Spleen (tissue), 11 donors: Measurements from ENCODE around the gene CBFA2T2. TPM values are rescaled to one million over a fixed set of nuclear protein-coding genes. Genes with fewer than 3 reads are reported as not detected.

ENCODE experiments used
- DNase-seq: peaks from one replicate; pipeline ENCODE4 v3.0.0-alpha.2; 2020
- H3K27ac ChIP-seq, 8 donors: fragments of 200-600 bp; sonication (generic) in 7 of 8; 1 replicate in 4 of 8; 2 replicates in 4 of 8; pipeline versions ENCODE4 v1.5.0 to v1.8.0; 2016 to 2021; ENCODE audit warnings: inconsistent platforms in 4 of 8, mild to moderate bottlenecking in 4 of 8, moderate library complexity in 1 of 8
- H3K27me3 ChIP-seq, 7 donors: fragments of 200-600 bp; sonication (generic) in 6 of 7; replicated peaks in 1 of 7; 1 replicate in 4 of 7; 2 replicates in 3 of 7; pipeline versions ENCODE4 v1.5.0 to v1.8.0; 2016 to 2021; ENCODE audit warnings: inconsistent platforms in 3 of 7, mild to moderate bottlenecking in 1 of 7
- H3K36me3 ChIP-seq, 6 donors: fragments of 200-600 bp; sonication (generic) in 5 of 6; 1 replicate in 4 of 6; 2 replicates in 2 of 6; pipeline versions ENCODE4 v1.5.0 to v1.8.0; 2016 to 2021; ENCODE audit warnings: inconsistent platforms in 2 of 6
- H3K4me1 ChIP-seq, 6 donors: fragments of 200-600 bp; sonication (generic) in 5 of 6; 1 replicate in 3 of 6; 2 replicates in 3 of 6; pipeline versions ENCODE4 v1.5.0 to v1.8.0; 2016 to 2021; ENCODE audit warnings: inconsistent platforms in 3 of 6
- H3K4me3 ChIP-seq, 8 donors: fragments of 200-600 bp; sonication (generic) in 7 of 8; 1 replicate in 4 of 8; 2 replicates in 4 of 8; pipeline versions ENCODE4 v1.5.0 to v1.8.0; 2016 to 2021; ENCODE audit warnings: inconsistent platforms in 4 of 8, mild to moderate bottlenecking in 4 of 8, moderate library complexity in 2 of 8
- H3K9me3 ChIP-seq, 8 donors: fragments of 200-600 bp; sonication (generic) in 7 of 8; 1 replicate in 4 of 8; 2 replicates in 4 of 8; pipeline versions ENCODE4 v1.5.0 to v1.8.0; 2016 to 2021; ENCODE audit warnings: inconsistent platforms in 4 of 8
- POLR2A ChIP-seq, 3 donors: fragments of 450-650 bp; IDR thresholded peaks; one replicate each; pipeline ENCODE4 v1.5.1; 2017; ENCODE audit warnings: antibody characterized with exemption in 3 of 3, mild to moderate bottlenecking in 1 of 3
- POLR2AphosphoS5 ChIP-seq, 3 donors: sonication (generic); formaldehyde crosslinking; IDR thresholded peaks; one replicate each; pipeline ENCODE4 v1.5.1; 2017; ENCODE audit warnings: antibody characterized with exemption in 3 of 3
- WGBS, 5 donors: extraction: QIAGEN DNeasy Blood & Tissue Kit in 3 of 5; methylation state at CpG; one replicate each; pipeline versions ENCODE4 v1.1.5 to v1.1.7; 2013 to 2018; 5-methylcytosine and 5-hydroxymethylcytosine counted together
- intact Hi-C: fragments of 100-400 bp; cut with DNase I; formaldehyde crosslinking; loops from one replicate; pipeline ENCODE4 v1.15.0; 2023; ENCODE audit warnings: low total_unique reads
- polyA plus RNA-seq, 3 donors: library from polyadenylated mRNA; stranded (reverse); fragments of 200-250 nt; gene quantifications; one replicate each; pipeline ENCODE4 v1.2.1, GENCODE V29; 2013
- total RNA-seq, 7 donors: library from RNA; depleted of rRNA in 3 of 7; stranded (reverse); fragments of >200 nt in 3 of 7; fragmentation: NEBNext Ultra II Directional in 4 of 7; extraction: Animal tissue kit (Norgen Biotek cat#: 25700) in 4 of 7; gene quantifications; one replicate each; pipeline versions ENCODE4 v1.1.0 to v1.2.1, GENCODE V29; 2016 to 2021
- TF ChIP-seq, protein P1 (sequence below), 11 experiments: fragments of 200-600 bp in 7 of 11; fragments of 450-650 bp in 4 of 11; sonication (generic) in 4 of 11; IDR thresholded peaks in 8 of 11; conservative IDR thresholded peaks in 3 of 11; 1 replicate in 7 of 11; 2 replicates in 4 of 11; pipeline versions ENCODE4 v1.4.0 to v1.8.0; 2016 to 2021; ENCODE audit warnings: antibody characterized with exemption in 11 of 11, inconsistent platforms in 4 of 11, mild to moderate bottlenecking in 1 of 11
- donor health status: healthy with polysubstance abuse.
- donor health status: DM: no; HTN: no; CAD: no; lungs with moderate emphysema.
- donor health status: DM: no; HTN: no; CAD: no.
- donor health status: Bipolar disorder and iron deficiency.
- donor health status: healthy.
- donor health status: DM: no; HTN: no; CAD: no.
- donor health status: DM: yes; HTN: yes; CAD: no.

CBFA2T2 gene
- total and polyA plus RNA-seq, 10 donors: 3.3 to 25.4 (median 17.8) TPM

DNA sequence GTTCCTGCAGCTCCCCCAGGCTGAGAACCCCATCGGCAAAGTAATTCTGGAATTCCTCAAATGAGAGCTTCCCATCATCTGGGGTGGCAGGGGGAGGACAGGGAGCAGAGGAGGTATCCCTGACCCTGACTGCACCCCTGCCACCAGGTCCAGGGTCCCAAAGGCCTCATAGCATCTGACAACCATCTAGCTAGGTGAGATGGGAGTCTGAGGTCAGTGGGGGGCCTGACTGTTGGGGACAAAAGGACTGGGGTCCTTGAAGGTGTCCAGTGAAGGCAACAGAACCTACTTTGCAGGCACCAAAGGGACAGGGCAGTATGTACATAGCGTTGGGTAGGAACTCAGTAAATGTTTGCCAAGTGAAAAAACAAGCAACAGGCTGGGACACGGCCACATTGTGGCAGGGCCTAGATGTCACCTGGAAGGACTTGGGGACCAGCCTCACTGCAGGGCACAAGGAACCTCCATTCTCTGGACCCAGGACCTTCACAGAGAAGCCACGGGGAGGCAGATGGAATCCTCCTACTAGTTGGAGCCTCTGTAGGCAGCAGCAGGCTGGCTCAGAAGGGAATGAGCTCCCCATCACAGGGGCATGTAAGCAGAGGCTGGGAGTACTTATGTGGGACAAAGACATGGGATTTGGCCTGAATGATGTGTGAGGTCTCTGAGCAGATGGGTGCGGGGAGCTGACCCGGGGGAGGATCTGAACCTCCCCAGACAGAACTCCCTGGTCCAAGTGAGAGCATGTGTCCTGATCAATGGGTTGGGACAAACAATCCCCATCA, 181.0 kb downstream of the CBFA2T2 start:
- Histone ChIP-seq H3K36me3 (peaks cover 0 to 33% (median 0%) of the 10 kb centered on the region in 6 donors), H3K4me1 (peaks cover 18 to 72% (median 55%) of the 10 kb centered on the region in 6 donors), H3K27me3 (no peaks in the 10 kb centered on the region), H3K27ac (no peak overlapping the region), H3K4me3 (no peak overlapping the region), H3K9me3 (no peaks in the 10 kb centered on the region)
- DNase-seq: no peak
- TF ChIP-seq POLR2AphosphoS5 (IDR thresholded peaks at IDR 0.05): no peak
- TF ChIP-seq POLR2A (IDR thresholded peaks at IDR 0.05): no peak
- TF ChIP-seq, protein P1, sequence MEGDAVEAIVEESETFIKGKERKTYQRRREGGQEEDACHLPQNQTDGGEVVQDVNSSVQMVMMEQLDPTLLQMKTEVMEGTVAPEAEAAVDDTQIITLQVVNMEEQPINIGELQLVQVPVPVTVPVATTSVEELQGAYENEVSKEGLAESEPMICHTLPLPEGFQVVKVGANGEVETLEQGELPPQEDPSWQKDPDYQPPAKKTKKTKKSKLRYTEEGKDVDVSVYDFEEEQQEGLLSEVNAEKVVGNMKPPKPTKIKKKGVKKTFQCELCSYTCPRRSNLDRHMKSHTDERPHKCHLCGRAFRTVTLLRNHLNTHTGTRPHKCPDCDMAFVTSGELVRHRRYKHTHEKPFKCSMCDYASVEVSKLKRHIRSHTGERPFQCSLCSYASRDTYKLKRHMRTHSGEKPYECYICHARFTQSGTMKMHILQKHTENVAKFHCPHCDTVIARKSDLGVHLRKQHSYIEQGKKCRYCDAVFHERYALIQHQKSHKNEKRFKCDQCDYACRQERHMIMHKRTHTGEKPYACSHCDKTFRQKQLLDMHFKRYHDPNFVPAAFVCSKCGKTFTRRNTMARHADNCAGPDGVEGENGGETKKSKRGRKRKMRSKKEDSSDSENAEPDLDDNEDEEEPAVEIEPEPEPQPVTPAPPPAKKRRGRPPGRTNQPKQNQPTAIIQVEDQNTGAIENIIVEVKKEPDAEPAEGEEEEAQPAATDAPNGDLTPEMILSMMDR (IDR thresholded peaks at IDR 0.05 in 8 of 11, conservative IDR thresholded peaks at IDR 0.05 in 3 of 11): no peak
- 93 to 98% (median 95%) methylated on average over 6 of the region's 6 CpGs for WGBS, 5 donors
- intact Hi-C loops: no loop called here

DNA sequence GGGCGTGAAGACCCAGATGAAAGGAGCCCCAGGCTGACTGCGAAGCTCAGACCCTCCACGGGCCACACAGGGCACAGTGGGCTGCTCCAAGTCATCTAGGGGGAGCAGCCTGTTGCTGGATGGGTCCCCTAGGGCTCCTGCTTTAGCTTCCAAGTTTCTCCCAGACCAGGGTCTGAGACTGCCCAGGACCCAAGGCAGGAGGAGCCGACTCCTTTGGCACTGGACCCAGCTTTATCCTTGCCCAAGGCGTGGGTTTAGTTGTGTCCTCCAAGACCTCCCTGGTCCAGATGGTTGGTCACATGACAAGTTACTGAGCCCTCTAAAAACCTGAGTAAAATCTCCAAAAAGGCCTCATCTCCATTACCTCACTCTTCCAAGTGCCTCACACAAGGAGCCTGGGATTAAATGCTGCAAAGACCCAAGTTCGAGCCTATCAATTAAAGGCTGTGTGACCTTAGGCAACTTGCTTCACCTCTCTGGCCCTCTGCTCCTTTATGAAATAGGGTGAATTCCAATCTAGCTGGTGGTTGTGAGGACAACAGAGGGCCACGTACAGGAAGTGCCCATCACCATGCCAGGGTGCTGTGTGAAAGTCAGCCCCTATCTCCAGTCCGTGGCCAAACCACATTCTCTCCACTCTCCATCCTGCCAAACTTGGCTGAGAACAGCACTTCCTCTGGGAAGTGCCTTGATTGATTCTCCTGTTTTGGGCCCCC, 181.8 kb downstream of the CBFA2T2 start:
- Histone ChIP-seq H3K9me3 (no peaks in the 10 kb centered on the region), H3K27ac (no peak overlapping the region), H3K4me3 (no peak overlapping the region), H3K27me3 (no peaks in the 10 kb centered on the region), H3K4me1 (peaks cover 18 to 72% (median 53%) of the 10 kb centered on the region in 6 donors), H3K36me3 (peaks cover 0 to 39% (median 0%) of the 10 kb centered on the region in 6 donors)
- 79 to 90% (median 81%) methylated on average over 8 of the region's 8 CpGs for WGBS, 5 donors
- intact Hi-C loops: no loop called here
- DNase-seq: no peak
- TF ChIP-seq, protein P1 (IDR thresholded peaks at IDR 0.05 in 8 of 11, conservative IDR thresholded peaks at IDR 0.05 in 3 of 11): no peak
- TF ChIP-seq POLR2AphosphoS5 (IDR thresholded peaks at IDR 0.05) (no peak), POLR2A (IDR thresholded peaks at IDR 0.05) (no peak)

GRCh38 chr20:33672426-33673113, 182.7 kb downstream of the CBFA2T2 start:
- WGBS, 5 donors: 72 to 81% (median 75%) methylated on average over 15 to 17 of the region's 17 CpGs
- Histone ChIP-seq H3K27me3 (no peaks in the 10 kb centered on the region), H3K9me3 (no peaks in the 10 kb centered on the region), H3K4me3 (peak overlapping the region in 2 of 8 donors; percentile 68 to 83), H3K27ac (no peak overlapping the region), H3K36me3 (peaks cover 0 to 42% (median 0%) of the 10 kb centered on the region in 6 donors), H3K4me1 (peaks cover 18 to 64% (median 50%) of the 10 kb centered on the region in 6 donors)
- TF ChIP-seq POLR2A (IDR thresholded peaks at IDR 0.05): no peak
- no peak for TF ChIP-seq POLR2AphosphoS5 (IDR thresholded peaks at IDR 0.05)
- TF ChIP-seq, protein P1 (IDR thresholded peaks at IDR 0.05 in 8 of 11, conservative IDR thresholded peaks at IDR 0.05 in 3 of 11): no peak
- intact Hi-C loops: no loop called here
- no peak for DNase-seq
